DMS153 (cell line): Measurements from ENCODE around the gene AP3S1.

Experiments
- DNase-seq: peaks from one replicate; lab custom pipeline; 2025; lab: John Stamatoyannopoulos, UW

Gene AP3S1

DNA sequence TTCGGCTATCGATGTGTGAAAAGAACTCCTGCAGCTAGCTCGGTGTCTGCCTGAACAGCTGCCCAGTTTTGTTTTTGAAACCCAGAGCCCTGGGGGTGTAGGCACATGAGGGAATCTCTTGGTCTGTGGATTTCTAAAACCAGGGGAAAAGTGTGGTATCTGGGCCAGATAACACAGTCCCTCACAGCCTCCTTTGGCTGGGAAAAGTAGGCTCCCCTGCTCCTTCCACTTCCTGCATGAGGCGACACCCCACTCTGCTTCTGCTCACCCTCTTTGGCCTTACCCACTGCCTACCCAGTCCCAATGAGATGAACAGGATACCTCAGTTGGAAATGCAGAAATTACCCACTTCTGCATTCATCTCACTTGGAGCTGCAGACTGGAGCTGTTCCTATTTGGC, 15.8 kb upstream of the AP3S1 start:
- no peak for DNase-seq

DNA sequence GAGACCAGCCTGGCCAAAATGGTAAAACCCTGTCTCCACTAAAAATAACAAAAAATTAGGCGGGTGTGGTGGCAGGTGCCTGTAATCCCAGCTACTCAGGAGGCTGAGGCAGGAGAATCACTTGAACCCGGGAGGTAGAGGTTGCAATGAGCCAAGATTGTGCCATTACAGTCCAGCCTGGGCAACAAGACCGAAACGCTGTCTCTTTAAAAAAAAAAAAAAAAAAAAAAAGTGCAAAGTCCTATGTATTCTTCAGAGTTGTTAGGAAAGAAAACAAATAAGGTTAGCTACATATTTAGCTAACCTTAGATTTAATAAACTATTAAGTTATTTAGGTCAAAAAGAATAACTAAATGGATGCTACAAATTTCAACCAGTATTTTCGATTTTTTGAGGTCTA, 11.8 kb upstream of the AP3S1 start:
- DNase-seq = no peak

DNA sequence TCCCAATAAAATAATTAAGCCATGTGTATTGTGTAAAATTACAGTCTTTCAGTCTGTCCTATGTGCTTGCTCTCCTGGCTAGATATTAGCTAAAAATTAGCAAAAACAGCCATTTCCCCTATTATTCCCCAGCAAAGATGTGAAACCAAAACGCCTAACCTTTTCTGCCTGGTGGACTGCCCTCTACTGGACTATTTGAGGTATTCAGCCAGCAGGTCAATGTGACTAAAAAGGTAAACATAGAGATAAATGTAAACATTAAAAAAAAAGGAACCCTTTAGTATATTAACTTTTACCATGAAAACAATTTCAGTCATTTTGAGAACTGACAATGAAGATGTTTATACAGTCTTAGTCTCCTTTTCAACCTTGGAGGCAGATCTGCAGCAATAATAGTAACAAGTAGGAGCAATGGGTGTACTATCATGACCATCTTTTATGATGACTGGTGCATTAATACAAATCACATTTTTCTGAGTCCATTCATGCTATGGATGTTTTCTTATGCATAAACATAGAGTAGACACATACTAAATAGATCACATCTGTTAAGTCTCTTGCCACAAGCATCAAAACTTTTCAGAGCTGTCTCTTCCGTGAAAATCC, 10.5 kb upstream of the AP3S1 start:
- DNase-seq = no peak

DNA sequence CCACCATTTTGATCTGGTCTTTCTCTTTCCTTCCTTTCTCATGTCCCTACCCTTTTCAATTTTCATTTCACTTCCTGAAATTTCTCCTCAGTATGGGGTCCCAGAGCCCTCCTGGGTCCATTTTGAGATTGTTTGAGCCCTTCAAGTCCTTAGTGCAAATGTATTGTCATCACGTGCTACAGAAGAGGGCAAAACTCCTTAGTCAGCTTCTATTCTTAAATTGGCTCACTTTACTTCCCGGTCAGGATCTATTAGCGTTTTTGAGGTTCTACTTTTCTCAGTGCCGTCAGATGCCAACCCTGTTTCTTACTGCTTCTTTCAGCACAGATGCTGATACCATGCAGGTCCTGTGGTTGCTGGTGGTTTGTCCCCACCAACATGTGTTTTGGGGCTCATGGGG, 6.3 kb upstream of the AP3S1 start:
- DNase-seq = no peak

DNA sequence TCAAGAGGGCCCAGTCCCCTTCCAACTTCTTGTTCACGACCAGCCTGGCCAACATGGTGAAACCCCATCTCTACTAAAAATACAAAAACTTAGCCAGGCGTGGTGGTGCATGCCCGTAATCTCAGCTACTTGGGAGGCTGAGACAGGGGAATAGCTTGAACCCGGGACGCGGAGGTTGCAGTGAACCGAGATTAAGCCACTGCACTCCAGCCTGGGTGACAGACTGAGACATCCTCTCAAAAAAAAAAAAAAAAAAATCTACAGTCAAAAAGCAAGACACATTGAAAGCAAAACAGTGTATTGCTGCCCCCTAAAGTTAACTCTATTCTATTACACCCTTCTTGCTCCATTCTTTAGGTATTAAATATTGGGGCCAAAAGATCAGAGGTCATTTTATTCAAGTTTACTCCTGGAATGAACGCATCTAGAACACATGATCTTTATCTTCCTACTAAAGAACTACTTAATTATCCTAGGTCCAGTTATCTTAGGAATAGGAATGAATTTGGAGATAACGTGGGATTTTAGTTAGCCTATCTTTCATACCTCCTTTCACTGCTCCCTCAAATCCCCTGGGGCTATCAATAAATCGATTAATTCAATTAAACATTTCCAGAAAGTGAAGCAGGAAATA, 2.7 kb upstream of the AP3S1 start:
- no peak for DNase-seq

DNA sequence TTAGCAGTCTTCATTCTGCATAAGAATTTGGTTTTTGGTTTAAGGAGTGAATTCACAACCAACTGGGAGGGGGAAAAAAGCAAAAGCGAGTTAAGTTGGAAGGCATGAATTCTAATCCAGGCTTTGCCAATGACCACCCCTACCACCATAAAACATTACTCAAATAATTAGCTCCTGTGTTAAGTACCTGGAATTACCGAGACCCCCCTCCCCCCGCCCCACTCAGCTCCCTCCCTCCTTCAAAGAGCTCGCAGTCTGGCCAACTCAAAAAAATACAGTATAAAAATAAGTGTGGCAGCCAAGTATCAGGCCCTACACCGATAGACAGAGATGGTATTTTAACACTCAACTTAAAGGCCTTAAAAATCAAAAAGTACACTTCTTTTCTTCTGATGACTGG, 862 bp upstream of the AP3S1 start:
- no peak for DNase-seq

DNA sequence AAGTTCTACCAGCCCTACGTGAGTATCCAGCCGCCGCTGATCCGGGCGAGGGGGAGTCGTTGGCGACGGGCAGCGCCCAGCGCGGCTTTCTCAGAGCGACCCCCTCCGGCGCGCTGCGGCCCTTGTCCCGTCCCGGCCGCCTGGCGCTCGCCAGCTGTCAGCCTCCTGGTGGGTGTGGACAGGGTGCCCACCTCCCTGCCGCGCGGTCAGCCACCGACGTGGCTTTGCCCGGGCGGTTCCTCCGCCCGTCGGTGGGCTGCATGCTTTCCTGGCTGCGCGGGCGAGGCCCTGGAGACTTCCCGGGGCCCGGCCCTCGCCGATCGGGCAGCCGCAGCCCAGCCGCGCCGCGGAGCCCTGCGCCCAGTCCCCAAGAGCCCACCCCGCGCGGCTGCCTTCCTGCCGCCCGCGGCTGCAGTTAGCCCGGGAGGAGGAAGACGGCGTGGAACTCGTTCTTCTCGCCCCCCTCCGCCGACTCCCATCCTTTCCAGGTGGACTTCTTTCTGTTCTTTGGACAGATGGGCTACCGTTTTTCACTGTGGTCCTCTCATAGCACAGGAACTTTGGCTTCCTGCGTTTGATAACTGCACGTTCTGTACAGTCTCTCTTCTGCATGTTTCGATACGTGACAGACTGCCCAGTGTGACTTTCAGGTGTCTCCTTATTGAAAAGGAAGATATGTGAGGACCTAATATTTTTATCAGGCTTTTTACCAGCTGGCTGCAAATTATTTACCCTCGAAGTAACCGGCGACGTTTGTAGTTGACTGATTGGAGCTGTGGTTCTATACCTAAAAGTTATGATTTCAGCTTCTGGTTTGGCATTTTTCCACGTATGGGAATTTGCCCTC, 577 bp downstream of the AP3S1 start:
- DNase-seq = no peak

DNA sequence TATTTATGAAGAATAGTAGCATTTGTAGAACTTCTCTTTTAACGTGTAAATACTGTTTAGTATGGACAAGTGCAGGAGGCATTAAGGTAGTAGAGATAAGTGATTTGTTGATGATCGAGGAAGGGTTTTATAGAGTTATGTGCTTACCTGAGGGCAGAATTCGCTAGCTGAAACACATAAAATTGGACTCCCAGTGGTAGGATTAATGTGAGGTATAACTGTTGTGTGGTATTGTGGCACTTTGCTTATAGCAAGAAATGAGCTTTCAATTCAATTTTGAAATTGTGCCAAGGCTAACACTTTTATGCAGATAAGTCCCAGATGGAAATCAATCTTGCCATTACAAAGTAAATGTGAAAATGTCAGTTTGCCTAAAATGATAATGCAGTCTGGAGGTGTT, 1.2 kb downstream of the AP3S1 start:
- no peak for DNase-seq

DNA sequence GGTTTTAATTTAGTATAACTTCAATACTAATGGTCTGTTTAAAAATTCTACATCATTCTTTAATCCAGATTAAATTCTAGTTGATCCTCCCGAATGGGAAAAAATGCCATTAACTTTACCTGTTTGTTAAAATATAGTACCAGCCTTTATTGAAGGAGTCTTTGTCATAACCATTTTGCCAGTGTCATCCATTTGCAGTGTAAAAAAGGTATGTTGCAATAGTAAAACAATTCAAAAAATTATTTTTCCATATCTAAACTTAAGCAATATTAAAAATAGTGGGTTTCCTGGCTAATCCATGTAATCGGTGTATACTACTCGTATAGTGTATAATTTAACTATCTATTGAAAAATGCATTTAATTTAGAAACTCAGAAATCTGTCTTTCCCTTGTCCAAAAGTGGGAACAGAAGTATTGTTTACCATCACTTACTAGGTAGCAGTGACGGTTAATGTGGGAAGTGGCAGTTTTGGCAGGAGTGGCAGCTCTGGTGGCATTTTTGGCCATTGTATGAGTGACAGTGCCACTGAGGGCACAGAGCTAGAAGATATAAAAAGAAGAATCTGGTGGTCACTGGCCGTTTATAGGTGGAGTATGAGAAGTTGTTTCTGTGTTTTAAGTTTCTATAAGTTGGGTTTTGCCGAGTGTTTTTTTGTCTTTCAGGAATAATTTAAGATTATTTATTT, 1.9 kb downstream of the AP3S1 start:
- no peak for DNase-seq

DNA sequence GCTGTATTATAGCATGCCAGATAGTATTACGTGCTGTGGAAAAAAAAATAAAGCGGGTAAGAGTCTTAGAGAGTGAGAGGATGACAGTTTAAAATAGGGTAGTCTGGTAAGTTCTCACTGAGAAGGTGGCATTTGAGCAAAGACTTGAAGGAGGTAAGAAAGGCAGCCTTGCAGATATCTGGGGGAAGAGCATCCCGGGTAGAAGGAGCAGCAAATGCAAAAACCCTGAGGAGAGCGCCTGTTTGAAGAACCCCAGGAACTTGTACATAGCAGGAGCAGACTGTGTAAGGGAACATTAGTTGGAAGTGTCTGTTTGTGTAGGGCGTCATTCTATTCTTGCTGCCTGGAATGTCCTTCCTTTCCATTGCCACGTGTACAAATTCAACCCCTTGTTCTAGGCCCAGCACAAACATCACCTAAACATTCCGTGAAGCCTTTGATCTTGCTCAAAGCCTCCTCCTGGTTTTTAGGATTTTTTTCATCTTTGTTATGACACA, 2.6 kb downstream of the AP3S1 start:
- no peak for DNase-seq

DNA sequence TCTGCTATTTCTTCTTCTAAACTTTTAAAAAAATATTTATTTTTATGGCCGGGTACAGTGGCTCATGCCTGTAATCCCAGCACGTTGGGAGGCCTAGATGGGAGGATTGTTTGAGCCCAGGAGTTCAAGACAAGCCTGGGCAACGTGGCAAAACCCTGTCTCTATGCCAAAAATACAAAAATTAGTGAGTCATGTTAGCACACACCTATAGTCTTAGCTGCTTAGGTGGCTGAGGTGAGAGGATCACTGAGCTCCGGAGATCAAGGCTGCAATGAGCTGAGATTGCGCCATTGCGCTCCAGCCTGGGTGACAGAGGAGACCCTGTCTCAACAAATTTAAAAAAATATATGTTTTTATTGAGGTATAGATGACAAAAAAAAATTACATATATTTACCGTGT, 5.6 kb downstream of the AP3S1 start:
- no peak for DNase-seq

DNA sequence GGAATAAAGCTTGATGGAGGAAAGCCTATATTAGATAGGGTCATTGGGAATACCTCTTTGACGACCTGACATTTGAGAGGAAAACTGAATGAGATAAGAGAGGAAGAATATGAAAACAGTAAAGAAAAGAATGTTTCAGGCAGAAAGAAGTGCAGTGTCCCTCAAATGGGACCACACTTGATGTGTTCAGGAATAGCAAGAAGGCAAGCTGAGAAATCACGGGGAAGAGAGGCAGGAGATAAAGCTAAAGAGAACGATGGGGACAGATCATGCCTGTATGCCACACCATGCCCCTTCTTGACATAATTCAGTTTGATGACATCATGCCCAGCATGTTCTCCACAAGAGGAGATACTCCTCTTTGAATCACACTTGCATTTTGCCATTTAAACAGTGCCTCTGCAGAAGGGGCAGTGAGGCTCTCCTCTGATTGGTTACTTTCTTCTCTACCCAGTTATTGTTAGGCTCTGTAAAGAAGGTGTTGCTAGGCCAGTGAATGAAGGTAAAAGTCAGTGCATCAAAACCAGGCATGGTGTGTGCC, 7.6 kb downstream of the AP3S1 start:
- no peak for DNase-seq

DNA sequence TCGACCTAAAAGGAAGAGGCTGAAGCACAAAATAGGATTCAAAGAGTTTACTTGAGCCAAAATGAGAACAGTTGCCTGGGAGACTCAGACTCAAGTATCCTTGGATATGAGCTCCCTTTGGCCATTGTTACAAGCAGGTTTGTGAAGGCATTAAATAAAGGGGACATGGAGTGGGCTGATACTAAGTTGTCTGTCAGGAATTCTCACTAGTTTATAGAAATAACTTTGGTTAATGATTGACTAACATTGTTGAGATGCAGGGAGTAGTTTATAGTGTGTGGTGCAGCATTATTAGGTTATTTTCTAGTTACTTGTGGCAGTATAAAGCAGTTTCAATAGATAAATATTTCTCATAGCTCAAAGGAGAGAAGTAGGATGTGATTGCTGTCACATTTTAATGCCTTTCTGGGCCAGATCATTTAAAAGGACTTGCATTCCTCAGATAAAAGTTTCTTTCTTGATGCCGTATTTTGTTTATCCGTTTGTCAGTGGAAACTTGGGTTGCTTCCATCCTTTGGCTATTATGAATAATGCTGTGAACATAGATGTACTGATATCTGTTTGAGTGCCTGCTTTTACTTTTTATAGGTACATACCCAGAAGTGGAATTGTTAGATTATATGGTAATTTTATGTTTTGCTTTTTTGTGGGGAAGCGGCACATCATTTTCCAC, 9.1 kb downstream of the AP3S1 start:
- DNase-seq = no peak

DNA sequence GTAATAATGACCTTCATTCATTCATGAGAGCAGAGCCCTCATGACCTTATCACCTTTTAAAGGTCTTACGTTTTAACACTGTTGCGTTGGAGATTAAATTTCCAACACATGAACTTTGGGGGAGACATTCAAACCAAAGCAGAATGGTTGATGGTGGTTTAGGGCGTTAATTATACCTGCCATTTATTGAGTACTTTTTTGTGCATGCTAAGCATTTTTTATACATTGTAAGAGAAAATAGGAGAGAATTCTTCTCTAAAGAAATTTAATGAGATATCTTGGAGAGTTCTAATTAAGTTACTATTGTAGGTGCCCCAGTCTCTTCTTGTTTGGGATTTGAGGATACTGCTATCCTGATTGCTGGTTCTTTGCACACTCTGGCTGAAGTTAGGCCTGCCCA, 12.4 kb downstream of the AP3S1 start:
- no peak for DNase-seq

DNA sequence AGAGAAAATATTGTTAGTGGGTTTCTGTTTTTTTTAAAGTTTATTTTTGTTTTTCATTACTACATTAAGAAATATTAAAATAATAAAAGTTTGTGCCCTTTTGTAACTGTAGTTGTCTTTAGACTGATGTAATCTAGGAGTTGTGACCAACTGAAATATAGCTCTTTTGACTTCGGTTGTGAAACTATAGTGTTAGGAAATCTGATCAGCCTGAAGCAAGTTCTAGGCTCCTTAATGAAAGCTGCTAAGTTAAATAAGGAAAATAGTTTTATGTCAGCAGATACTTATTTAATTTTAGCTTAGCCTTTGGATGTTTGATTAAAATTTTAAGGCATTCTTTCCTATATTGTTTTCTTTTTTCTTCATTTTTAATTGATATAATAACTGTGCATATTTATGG, 14.2 kb downstream of the AP3S1 start:
- DNase-seq = no peak

DNA sequence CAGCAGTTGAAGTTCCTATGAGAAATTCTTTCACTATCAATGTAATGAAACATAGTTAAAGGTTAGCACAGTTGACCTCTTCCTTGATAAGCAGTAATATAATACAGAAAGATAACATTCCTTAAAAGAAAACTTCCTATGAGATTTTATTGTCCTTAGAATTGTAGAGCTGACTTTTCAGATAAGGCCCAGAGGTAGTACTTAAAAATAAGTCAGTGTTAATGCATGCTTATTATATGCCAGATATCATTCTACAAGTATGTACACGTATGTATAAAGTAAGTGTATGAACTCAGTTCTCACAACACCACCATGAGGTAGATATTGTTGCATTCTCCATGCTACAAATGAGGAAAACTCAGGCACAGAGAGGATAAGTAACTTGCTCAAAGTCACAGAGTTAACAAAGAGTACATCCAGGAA, 15.3 kb downstream of the AP3S1 start:
- no peak for DNase-seq

DNA sequence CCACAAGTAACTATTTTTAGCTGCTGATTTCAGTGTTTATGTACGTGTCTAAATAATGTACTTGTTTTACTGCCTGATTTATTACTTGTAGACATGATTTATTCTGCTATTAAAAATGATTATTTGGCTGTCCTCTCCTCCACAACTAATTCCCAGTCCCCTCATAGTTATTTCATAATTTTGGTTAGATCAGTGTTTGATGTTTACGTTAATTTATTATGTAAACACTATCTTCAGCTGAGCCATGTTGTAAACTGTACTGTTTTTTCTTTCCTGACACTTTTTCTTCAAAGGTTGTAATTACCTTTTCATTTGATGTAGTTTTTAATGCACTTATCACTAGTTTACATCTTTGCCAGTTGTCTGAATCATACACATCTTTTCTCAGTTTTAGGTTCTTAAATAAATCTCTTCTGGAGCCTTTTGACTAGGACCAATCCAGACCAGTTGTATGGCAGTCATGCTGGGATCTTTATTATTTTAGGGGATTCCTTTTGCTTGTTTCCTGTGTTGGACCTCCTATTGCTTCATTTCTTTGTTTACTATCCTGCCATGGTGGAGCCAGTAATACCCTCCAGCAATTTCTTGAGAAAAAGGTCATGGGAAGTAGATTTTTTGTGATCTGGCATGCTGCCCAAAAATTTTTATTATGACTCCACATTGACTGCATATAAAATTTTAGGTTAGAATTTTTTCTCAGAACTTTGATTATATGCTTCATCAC, 16.1 kb downstream of the AP3S1 start:
- no peak for DNase-seq

DNA sequence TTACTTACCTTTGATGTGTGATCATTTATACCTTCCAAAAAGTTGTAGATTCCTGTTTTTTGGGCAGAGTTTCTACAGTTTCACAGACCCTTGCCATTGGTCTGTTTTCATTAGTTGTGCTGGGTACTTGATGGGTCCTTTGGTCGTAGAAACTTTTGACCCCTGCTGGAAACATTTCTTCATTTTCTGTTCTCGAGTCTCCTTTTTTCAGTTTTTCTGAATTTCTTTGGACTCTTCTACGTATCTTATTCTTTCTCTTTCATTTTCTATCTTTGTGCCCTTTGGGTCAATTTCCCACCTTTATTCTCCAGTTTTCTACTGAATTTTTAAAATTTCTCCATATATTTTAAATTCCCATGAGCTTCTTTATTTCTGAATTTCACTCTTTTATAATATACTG, 16.7 kb downstream of the AP3S1 start:
- DNase-seq = no peak

DNA sequence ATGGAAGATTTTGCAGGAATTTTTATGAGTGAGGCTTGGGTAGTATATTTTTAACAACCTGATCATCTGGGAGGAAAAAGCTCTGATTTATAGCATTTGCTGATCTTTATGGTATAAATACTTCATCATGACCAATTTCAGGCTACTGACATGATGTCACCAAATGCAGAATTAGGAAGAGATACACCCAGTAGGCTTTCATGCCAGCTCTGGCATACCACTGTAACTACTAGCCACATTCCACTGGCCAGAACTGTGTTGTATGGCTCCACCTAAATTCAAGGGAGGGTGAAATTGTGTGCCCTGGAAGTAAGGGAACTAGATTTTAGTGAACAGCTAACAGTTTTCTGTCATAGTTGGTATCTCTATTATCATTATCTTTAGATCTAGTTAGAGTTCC, 17.6 kb downstream of the AP3S1 start:
- no peak for DNase-seq

DNA sequence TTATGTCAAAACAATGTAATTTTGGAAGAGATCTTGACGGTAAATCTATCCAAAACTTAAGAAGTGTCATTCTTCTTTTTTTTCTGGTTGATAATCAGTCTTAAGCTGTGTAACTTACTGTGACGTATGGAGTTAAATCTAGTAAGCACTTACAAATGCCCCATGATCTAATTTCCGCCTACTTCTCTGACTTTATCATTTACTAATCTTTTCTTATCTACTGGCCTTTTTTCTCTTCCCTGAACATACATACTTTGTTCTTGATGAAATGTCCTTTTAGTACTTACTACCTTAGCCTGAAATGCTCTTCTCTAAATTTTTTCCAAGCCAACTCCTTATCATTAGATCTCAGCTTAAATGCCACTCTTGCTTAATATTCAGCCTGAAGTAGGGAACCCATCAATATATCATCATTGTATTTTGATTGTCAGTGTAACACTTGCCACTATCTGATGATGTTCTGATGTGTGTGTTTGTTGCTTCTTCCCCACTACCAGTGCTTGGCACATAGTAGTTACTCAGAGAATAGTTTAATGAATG, 27.6 kb downstream of the AP3S1 start:
- DNase-seq = no peak

DNA sequence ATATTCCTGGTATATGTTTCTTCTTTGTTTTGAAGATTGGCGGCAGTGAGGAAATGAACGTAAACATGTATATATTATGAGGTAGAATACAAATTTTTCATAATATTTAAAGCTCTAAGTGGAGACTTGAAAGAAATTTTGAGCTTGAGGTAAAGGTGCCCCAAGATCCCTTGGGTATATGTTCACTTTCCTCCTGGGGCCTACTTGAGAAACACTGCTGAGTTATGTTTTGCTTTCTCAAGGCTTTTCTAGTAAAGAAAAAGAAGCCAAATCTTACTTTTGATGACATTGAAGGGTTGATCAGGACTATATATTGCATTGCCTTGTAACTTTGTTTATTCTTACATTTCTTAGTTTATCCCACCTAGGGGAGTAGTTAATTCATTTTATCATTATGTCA, 30.7 kb downstream of the AP3S1 start:
- DNase-seq = no peak
